GM21576 (cell line): Measurements from ENCODE around the gene ARVCF.

Experiments used
- ATAC-seq: cut with Tn5 transposase; IDR thresholded peaks from one replicate; pipeline ENCODE4 v1.9.1; 2021; ENCODE audit warnings: mild to moderate bottlenecking, moderate library complexity; ENCODE audit not compliant: unreplicated experiment

The ARVCF gene

DNA sequence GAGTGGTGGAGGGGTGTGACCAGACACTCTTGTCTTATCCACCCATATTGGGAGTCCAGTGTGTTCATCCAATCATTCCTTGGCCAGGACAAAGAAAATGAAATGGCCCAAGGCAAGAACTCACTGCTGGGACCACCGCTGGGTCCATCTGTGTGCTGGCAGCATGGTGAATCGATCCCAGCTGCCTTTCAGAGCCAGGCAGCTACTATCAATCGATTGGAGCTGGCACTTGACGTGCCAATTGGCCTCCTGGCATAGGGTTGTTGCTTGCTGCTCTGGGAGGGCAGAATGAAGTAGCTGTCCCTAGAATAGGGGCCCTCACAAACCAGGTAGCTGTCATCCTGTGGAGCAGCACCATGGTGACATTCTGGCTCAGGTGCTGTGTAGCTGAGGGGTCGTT, 1.4 kb upstream of the ARVCF start:
- ATAC-seq, result no peak

DNA sequence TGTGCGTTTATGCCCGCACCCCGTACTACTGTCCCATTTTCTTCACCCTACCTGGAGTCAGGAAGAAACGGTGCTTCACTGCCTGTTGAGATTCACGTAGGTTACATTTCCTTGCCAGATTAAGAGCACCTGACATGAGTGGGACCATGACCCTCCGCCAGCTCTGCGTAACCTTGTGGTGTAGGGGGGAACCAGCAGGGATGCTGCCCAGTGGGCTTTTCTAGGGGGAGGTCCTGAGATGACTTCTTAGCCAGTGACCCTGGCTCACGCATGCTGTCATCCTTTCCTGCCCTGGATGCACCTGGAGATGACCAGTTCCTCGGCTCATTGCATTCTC, 967 bp upstream of the ARVCF start:
- ATAC-seq, result no peak

DNA sequence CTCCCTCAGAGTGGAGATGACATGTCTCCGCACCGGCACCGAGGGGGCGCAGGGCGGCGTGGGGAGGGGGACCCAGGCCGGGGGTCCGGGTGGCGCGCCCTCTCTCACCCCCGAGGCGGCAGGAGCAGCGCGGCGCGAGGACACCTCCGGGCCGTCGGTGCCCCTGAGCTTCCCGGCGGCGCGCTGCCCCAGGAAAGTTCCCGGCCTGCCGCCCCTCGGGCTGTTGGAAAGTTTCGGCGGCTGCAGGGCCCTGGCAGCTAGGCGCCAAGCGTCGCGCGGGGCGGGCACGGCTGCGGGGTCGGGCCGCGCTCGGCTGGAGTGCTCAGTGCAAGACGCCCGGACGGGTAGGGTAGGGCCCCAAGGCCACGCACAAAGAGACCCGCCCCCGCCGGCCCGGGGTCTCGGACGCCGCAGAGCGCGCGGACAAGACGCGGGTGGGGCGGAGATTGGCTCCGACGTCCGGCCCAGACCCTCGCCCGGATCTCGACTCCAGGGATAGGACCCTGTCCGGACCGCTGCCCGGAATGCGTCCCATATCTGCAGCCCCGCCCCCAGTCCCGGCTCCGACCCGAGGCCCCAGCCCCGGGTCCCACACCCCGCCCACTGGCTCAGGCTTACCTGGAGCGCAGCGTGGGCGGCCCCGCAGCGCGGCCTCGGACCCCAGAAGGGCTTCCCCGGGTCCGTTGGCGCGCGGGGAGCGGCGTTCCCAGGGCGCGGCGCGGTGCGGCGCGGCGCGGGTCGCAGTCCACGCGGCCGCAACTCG, 471 bp downstream of the ARVCF start:
- no peak for ATAC-seq

DNA sequence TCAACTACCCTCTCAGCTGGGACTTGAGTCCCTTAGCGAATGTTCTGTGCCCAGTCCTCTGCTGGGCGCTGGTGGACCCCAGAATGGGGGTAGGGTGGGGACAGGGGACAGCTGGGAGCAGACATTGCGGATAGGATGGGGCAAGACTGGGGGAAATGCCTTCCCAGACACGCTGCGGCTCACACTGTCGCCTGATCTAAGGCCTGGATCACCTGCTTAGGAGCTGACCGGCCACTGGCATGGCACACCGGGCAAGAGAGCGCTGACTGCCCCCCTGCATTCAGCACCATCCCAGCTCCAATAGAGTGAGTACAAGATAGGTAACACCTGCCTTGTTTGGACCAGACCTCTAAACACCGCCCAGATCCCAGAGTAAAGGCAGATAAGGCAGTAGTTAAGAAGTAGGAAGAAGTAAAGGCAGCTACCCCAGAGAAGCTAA, 1.4 kb downstream of the ARVCF start:
- no peak for ATAC-seq

DNA sequence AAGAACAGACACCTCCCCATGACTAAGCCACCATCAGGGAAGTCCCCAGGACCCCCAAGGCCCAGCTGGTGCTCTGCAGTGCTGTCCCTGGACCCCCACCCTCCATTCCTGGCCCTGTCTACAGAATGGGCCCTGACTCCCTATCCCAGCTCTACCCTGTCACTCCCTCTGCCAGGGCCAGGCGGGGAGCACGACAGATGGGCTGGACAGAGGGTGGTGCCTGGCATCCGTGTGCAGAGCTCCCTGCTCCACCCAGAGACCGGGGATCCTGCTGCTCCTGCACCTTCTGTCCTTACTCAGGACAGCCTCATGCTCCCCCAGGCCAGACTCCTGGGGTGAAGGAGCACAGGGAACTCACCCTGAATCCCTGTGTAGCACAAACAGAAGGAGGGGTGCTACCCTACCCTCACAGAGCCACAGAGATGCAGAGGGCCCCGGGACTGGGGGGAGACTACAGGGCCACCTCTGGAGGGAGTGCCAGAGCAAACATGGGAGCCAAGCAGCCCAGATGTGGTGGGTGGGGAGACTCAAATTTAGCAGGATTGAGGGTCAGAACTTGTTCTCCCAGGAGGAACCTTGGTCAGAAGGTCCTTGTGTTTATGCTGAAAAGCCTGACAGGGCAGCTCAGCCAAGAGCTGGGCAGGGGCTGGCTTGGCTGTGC, 2.0 kb downstream of the ARVCF start:
- no peak for ATAC-seq

DNA sequence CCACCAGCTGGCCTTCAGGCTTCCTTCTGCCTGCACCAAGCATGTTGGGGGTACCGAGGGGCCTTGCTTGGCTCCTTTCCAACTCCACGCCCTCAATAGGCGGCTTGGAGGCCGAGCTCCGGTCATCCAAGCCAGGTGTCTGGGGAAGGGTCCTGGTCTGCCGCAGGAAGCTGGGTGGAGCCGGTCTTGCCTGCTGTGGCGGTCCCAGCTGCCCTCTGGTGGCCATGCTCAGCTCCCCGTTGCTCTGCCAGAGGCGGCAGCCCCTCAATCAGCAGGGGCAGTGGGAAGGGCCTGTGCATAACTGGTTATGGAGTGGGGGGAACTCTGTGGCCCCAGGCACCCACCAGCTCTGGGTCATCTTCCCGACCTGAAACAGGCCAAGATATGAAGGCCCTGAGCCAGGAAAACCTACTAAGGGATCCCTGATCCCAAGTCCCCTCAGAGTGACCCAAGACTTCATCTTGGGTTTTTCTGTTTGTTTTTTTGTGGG, 3.2 kb downstream of the ARVCF start:
- no peak for ATAC-seq

DNA sequence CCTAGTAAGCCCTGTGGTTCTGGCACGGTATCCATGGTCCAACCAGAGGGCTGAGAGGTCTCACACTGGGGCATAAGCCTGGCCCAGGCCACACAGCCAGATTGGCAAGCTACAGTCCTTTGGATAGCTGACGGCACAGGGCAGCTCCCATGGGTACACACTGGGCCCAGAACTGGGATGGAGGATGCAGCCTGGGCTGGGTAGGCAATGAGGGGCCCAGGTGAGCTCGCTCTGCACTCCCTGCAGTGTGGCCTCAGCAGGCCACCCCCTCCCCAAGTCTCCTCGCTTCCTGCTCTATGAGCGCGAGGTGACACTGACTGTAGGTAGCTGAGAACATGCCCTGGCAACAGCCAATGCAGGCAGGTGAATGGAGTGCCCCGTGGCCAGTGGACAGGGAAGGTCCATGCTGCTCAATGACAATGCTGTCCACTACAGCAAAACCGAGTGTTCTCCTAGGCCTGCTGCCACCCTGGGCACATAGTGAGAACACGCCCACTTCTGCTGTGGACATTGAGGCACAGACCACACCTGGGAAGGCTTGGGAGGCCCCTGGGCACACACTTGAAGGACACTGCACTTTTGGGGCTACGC, 3.8 kb downstream of the ARVCF start:
- no peak for ATAC-seq

DNA sequence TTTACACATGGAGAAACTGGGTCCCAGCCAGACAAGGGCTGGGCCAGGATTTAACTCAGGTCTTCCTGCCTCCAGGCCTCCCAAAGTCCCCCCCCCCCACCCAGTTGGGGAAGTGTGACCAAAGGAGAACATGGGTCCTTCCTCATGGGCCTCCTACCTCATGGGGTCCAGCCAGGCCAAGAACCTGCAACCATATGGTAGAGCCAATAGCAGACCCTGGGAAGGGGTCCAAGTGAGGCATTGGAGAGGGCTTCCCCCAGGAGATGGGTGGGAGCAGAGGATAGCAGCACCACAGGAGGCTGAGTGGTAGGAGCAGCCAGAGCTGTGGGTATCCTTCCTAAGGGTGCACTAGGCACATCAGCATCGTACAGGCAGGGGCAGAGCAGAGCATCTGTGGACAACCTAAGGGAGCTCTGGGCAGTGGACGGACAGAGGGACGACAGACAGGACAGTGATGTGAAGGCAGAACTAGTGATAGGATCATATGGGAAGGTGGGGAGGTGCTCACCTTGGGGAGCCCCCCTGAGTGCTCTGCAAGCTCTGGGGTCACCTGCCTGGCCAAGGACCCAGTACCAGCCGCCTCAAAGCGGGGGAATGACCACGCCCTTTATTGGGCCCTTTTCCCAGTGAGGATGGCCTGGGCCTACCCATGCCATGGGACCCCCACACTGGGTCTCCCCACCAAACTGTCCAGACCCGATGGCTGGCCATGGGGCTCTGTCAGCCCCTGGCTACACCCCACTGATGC, 4.5 kb downstream of the ARVCF start:
- ATAC-seq, result no peak

DNA sequence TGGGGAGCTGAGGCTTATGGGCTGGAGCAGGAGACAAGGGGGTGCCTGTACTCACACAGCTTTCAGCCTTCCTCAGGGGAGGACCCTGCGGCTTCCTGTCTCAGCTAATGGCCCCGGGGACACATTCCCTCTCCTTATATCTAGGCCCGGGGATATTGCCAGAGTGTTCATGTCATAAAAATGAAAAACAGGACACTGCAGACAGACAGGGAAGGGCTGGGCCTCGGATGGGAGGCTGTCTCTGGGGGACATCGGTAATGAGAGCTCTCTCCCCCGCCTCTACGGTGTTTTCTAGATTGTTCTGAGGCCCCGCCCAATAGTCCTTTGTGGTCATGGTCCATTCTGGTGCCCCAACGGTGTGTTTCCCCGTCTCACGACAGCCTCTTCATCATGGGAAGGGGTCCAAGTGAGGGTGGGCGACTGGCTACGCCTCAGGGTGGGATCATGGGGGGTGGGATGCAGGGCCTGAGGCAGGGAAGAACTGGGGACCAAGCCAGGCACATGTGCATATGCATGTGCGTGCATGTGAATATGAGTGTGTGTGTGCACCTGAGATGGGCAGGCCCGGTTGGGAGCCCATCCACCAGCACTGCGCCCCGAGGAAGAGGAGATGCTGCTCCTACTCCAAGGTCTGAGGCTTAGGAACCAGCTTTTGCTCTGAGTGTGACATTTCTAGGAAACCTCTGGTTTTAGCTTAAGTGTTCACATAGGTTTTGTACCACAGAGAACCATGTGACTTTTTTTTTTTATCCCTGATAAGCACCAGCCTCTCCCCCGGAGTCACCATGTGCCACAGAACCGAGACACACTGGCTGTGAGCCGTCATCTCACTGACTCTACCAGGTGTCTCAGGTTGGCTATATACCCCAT, 5.3 kb downstream of the ARVCF start:
- no peak for ATAC-seq

DNA sequence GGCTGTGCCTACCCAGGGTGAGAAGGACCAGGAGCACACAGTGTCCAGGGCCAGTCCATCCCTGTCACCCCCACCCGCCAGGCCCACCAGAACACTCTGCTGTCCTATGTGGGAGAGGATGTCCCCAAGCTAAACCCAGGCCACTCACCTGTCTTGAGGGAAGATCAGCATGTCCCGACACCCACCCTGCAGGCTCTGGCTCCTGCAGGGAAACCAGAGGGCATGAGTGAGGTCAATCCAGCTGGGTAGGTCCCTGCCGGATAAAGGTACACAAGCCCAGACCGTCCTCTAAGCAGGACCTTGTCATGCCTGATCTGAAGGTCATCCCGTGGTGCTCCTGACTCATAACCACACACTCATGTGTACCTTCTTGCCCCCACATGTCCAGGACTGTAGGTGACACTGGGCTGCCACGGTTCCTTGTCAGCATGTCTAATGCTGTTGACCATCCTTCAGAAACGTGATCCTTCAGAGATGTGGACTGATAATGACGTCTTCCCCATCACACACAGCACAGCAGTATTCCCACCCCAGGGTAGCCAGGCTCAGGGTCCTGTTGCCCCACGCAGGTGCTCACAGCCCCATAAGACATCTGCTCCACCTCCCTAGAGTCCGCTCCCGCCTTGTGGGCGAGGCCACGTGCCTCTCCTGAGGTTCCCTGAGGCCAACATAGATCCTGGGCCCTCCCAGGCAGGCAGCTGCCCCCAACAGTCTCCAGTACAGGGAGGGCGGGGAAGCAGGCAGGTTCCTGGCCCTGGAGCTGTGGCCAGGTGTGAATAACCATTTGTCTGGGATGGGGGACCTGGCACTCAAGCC, 6.1 kb downstream of the ARVCF start:
- ATAC-seq, result no peak

DNA sequence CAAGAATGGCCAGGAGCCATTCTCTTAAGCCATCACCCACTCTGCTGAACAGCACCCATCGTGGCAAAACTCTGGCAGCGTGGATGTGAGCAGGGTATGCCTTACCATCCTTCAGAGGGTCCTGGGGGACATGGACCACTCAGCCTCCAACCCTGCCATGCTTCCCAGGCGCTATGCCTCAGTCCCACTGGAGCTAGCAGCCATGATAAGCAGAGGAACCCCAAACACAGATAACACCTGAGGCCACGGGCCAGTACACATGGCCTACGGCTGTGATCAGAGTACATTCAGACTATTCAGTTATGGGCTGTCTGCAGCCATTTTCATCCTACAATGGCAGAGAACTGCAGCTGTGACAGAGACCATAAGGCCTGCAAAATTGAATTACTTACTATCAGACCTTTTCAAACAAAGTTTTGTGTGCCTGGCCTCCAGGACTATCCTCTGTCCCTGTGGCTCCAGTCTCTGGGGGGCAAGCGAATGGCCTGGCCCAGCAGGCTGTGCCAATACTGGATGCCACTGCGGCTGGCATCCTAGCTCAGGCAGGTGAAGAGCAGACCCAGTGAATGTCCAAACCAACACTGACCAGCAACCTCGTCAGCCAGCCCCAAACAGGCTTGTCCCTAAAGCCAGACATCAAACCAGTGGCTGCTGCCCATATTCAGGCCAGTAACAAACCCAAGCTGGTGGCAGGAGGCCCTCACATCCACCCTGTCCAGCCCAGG, 6.9 kb downstream of the ARVCF start:
- ATAC-seq, result no peak

DNA sequence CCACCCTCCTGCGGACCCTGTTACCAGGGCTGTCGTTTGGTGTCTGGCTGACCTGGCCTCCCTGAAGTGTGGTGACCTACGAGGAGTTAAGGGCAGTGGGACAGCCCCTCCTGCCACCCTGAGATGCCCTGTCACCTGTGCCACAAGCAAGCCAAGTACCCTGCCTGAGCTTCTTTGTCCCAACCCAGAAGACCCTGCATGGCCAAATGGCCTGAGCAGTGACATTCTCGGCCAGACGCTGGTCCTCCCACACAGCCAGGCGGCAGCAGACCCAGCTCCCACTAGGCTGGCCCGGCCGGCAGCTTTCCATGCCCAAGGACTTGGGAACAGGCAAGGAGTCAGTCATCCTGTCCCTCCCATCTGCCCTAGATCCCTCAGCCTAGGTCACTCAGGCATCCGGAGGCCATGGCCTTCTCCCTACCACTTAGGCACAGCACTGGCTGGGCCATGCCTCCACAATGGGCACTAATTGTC, 7.6 kb downstream of the ARVCF start:
- no peak for ATAC-seq

DNA sequence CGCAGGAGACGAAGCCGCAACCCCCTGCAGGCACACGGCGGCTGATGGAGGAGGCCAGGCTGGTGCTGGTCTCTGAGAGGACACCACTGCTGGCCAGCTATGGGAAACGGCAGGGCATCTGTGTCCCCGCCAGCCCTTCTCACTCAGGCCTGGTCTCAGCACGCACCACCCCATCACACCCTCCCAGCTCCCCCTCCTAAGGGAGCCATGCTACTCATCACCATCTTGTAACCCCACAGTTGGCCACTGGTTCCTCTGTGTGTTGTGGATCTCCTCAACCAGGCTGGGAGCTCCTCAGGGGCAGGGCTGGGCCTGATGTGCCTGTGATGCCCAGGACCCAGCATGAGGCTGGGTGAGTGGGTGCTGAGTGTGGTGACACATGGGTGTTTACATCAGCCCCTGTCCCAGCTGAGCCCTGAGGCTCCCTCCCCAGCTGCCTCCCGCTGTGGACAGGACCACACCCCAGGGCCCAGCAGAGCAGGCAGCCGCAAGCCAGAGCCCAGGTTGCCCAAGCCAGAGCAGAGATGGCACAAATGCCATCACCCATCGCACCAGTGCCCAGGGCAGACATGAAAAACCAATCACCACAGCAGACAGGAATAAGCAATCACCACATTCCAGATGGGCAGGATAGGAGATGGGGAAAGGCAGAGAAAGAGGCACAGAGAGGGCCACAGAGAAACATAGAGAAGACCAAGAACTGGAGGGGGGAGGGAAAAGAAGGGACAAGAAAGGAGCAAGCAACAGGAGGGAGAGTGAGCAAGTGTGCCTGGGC, 8.2 kb downstream of the ARVCF start:
- no peak for ATAC-seq

DNA sequence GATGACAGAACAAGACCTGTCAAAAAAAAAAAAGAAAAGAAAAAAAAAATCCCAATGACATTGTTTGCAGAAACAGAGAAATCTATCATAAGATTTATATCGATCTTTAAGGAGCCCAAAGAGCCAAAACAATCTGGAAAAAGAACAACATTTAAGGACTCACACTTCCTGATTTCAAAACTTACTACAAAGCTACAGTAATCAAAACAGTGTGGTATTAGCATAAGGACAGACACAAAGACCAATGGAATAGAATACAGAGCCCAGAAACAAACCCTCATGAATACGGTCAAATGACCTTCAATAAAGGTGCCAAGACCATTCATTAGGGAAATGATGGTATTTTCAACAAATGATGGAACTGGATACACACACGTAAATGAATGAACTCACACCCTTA, 12.2 kb downstream of the ARVCF start:
- ATAC-seq, result no peak

DNA sequence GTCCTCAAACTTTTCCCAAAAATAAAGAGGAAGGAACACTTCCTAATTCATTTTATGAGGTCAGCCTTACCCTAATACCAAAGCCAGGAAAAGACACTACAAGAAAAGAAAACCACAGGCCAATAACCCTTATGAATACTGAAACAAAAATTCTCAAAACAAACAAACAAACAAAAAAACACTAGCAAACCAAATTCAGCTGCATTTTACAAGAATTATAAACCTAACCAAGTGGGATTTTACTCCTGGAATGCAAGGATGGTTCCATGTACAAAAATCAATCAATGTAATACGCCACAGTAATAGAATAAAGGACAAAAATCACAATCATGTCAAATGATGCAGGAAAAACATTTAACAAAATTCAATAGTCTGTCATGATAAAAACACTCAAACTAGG, 13.3 kb downstream of the ARVCF start:
- no peak for ATAC-seq

DNA sequence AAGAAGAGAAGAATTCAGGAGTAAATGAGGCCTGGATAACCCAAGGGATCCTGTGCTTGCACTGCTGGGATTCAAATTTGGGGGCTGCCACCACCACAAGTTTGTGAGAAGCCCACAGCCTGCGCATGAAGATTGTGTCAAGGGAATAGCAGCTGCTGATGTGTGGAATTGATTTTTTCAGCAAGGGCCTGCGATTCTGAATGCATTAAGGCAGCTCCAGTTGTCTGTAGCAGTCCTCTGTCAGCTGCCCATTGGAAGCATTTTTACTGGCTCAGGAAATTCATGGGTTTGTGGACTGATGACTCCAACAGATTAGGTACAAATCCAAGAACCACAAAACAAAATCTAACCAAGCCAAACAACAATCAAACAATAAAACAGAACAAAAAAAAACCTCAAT, 14.0 kb downstream of the ARVCF start:
- no peak for ATAC-seq

DNA sequence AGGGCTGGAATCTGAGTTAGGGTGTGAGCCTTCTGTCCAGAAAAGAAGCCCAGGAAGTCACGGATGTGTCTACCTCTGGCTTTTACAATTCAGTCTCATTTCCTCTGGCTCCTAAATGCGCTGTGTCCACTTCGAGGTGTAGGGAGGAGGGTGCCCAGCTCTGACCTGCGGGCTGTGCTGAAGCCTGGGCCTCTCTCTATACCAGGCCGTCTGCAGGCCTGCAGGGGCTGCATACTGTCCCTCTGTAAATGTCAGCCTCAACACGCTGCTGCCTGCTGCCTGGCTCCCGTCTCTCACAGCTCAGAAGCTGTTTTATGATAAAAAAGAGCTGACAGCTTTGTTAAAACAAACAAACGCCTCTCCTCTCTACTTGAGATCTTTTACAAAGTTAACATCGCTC, 14.5 kb downstream of the ARVCF start:
- ATAC-seq, result no peak

DNA sequence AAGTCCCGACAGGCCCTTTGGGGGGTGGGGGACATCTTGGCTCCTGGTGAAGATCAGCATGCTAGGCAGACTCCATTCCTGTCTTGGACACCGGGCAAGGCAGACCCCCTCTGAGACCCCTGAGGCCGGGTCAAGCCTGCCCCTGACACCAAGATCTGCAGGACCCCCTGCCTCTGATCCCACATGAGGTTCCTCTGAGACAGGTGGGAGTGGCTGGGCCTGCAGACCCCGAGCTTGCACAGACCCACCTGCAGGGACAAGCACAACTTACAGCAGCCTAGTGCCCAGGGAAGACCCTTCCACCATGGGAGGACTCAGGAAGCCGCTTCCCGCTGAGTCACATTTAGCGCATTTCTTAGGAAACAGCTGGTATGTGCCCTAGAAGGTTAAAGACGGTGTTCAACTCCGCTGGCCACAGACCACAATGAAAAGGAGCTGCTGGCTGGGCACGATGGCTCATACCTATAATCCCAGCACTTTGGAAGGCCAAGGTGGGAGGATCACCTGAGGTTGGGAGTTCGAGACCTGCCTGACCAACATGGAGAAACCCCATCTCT, 15.5 kb downstream of the ARVCF start:
- ATAC-seq, result no peak
